ENCODE data around the gene TSTD1.

- TF ChIP-seq, protein P1, sequence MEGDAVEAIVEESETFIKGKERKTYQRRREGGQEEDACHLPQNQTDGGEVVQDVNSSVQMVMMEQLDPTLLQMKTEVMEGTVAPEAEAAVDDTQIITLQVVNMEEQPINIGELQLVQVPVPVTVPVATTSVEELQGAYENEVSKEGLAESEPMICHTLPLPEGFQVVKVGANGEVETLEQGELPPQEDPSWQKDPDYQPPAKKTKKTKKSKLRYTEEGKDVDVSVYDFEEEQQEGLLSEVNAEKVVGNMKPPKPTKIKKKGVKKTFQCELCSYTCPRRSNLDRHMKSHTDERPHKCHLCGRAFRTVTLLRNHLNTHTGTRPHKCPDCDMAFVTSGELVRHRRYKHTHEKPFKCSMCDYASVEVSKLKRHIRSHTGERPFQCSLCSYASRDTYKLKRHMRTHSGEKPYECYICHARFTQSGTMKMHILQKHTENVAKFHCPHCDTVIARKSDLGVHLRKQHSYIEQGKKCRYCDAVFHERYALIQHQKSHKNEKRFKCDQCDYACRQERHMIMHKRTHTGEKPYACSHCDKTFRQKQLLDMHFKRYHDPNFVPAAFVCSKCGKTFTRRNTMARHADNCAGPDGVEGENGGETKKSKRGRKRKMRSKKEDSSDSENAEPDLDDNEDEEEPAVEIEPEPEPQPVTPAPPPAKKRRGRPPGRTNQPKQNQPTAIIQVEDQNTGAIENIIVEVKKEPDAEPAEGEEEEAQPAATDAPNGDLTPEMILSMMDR (IDR thresholded peaks at IDR 0.05) = no peak
- TF ChIP-seq POLR2A (IDR thresholded peaks at IDR 0.05) (no peak), EP300 (IDR thresholded peaks at IDR 0.05) (no peak)
Measured at GRCh38 chr1:161033751-161034150, 5.0 kb downstream of the TSTD1 start.
